ENCODE data around the gene TRIM54. TPM values are rescaled to one million over a fixed set of nuclear protein-coding genes. Genes with fewer than 3 reads are reported as not detected.
A peak's percentile ranks its signal among the peaks of the same experiment; 100 is the strongest.

Gene TRIM54
- total and polyA plus RNA-seq, 9 of the 15 experiments (the other 6 are each of a cell fraction or from before 2014, with no cell fraction given): not detected

- TF ChIP-seq CTCFL (IDR thresholded peaks at IDR 0.05; ENCODE audit: borderline replicate concordance, insufficient read depth, low read depth, low read length, poor library complexity, severe bottlenecking) (peak; percentile 17), U2AF1 (optimal IDR thresholded peaks at IDR 0.05; ENCODE audit: low read depth, low read length) (peak; percentile 43), KDM2B (CRISPR knock-in tag; IDR thresholded peaks at IDR 0.05) (peak; percentile 90; the same call in 1 of the 2 replicates), ZNF282 (CRISPR knock-in tag; IDR thresholded peaks at IDR 0.05) (0 out of 2 replicates have a peak, but pooled peaks have one; percentile 35), CCNT2 (IDR thresholded peaks at IDR 0.05; ENCODE audit: borderline replicate concordance, extremely low read depth, insufficient read length, low read depth, low read length) (peak; percentile 49), UBTF (IDR thresholded peaks at IDR 0.05; ENCODE audit: borderline replicate concordance in 1 of 2, low read depth in 2 of 2, low read length in 2 of 2) (peak in 1 of 2 experiments; percentile 79; a peak in 1 of 4 replicates), SP1 (CRISPR knock-in tag; IDR thresholded peaks at IDR 0.05) (peak; percentile 69; the same call in 1 of the 2 replicates), CTCF (IDR thresholded peaks at IDR 0.05 in 2 of 3, conservative IDR thresholded peaks at IDR 0.05 in 1 of 3; ENCODE audit: insufficient read depth in 2 of 3, low read depth in 1 of 3, low read length in 3 of 3) (peak in 2 of 3 experiments; percentile 15 to 64; a peak in 2 of 6 replicates), ELK1 (CRISPR knock-in tag; IDR thresholded peaks at IDR 0.05) (no peak), EWSR1 (IDR thresholded peaks at IDR 0.05; ENCODE audit: borderline replicate concordance, low read depth, partially characterized antibody) (no peak), NFIC (IDR thresholded peaks at IDR 0.05) (peak; percentile 41), CHD1 (IDR thresholded peaks at IDR 0.05; ENCODE audit: low read length) (no peak), RB1 (IDR thresholded peaks at IDR 0.05; ENCODE audit: low read depth) (peak; percentile 9; the same call in 1 of the 2 replicates), E2F6 (IDR thresholded peaks at IDR 0.05; ENCODE audit: borderline replicate concordance in 1 of 2, extremely low read depth in 1 of 2, insufficient read depth in 1 of 2, insufficient read length in 1 of 2, low read depth in 1 of 2, low read length in 1 of 2, poor library complexity in 1 of 2, severe bottlenecking in 1 of 2) (peak in 1 of 2 experiments; percentile 16), CSDE1 (IDR thresholded peaks at IDR 0.05) (no peak)
These were observed 19.6 kb upstream of the TRIM54 start, which contains the start of gene SLC30A3 (continued) for GRCh38 chr2:27262379-27263286.
